Neural progenitor cell (in vitro differentiated cells): Measurements from ENCODE around the gene RHOC. TPM values are rescaled to one million over a fixed set of nuclear protein-coding genes. Genes with fewer than 3 reads are reported as not detected.

Experiments
- DNase-seq: peaks from one replicate; pipeline ENCODE4 v3.0.0-alpha.2; 2016; ENCODE audit warnings: low spot score
- H2AFZ ChIP-seq: fragments of 200-600 bp; sonication (generic); replicated peaks from 2 replicates; pipeline ENCODE4 v1.6.1; 2016; ENCODE audit warnings: antibody characterized with exemption
- H3F3A ChIP-seq: fragments of 200-600 bp; sonication (generic); 2 replicates; pipeline ENCODE4 v1.6.1; 2016; ENCODE audit warnings: antibody characterized with exemption, low read depth
- H3K27ac ChIP-seq: fragments of 200-600 bp; sonication (generic); 2 replicates; pipeline ENCODE4 v1.5.1; 2016; ENCODE audit warnings: mild to moderate bottlenecking
- H3K27me3 ChIP-seq: fragments of 200-600 bp; sonication (generic); 2 replicates; pipeline ENCODE4 v1.6.1; 2016; ENCODE audit warnings: mild to moderate bottlenecking, moderate library complexity
- H3K36me3 ChIP-seq: fragments of 200-600 bp; sonication (generic); 2 replicates; pipeline ENCODE4 v1.5.1; 2016
- H3K4me1 ChIP-seq: fragments of 200-600 bp; sonication (generic); 2 replicates; pipeline ENCODE4 v1.6.1; 2016; ENCODE audit warnings: mixed run types
- H3K4me2 ChIP-seq: fragments of 200-600 bp; sonication (generic); 2 replicates; pipeline ENCODE4 v1.6.1; 2016
- H3K4me3 ChIP-seq: fragments of 200-600 bp; sonication (generic); 2 replicates; pipeline ENCODE4 v1.5.1; 2016
- H3K79me2 ChIP-seq: fragments of 200-600 bp; sonication (generic); 2 replicates; pipeline ENCODE4 v1.6.1; 2016; ENCODE audit warnings: low read depth
- H3K9ac ChIP-seq: fragments of 200-600 bp; sonication (generic); 2 replicates; pipeline ENCODE4 v1.6.1; 2016
- H3K9me3 ChIP-seq: fragments of 200-600 bp; sonication (generic); 2 replicates; pipeline ENCODE4 v1.5.1; 2016; ENCODE audit warnings: low read depth
- H4K20me1 ChIP-seq: fragments of 200-600 bp; sonication (generic); 2 replicates; pipeline ENCODE4 v1.6.1; 2016; ENCODE audit warnings: low read depth
- H3K27ac Mint-ChIP-seq: 3 replicates; pipeline ENCODE4 v1.8.0; 2021; ENCODE audit warnings: mixed read lengths
- H3K27me3 Mint-ChIP-seq: 2 replicates; pipeline ENCODE4 v1.8.0; 2022; ENCODE audit warnings: low read depth, mild to moderate bottlenecking, inconsistent platforms, moderate library complexity, mixed read lengths; ENCODE audit not compliant: insufficient read depth
- H3K36me3 Mint-ChIP-seq: 3 replicates; pipeline ENCODE4 v1.8.0; 2021; ENCODE audit warnings: mixed read lengths
- H3K4me1 Mint-ChIP-seq: 3 replicates; pipeline ENCODE4 v1.8.0; 2021; ENCODE audit warnings: mixed read lengths
- H3K4me3 Mint-ChIP-seq: 3 replicates; pipeline ENCODE4 v1.8.0; 2021; ENCODE audit warnings: mild to moderate bottlenecking, moderate library complexity, mixed read lengths
- H3K9me3 Mint-ChIP-seq: 3 replicates; pipeline ENCODE4 v1.8.0; 2020; ENCODE audit warnings: mixed read lengths
- EZH2 ChIP-seq: fragments of 200-600 bp; sonication (generic); IDR thresholded peaks from 2 replicates; pipeline ENCODE4 v1.6.1; 2017; ENCODE audit warnings: antibody characterized with exemption, mild to moderate bottlenecking, moderate library complexity
- EZH2phosphoT487 ChIP-seq: fragments of 200-600 bp; sonication (generic); IDR thresholded peaks from 2 replicates; pipeline ENCODE4 v1.6.1; 2017; ENCODE audit warnings: antibody characterized with exemption
- total RNA-seq: library from RNA; depleted of rRNA; stranded (reverse); fragments of >200 nt; gene quantifications from 2 replicates; pipeline ENCODE4 v1.2.3, GENCODE V29; 2015; ENCODE audit warnings: low replicate concordance
- TF ChIP-seq, protein P1 (sequence below): fragments of 200-600 bp; sonication (generic); IDR thresholded peaks from 2 replicates; pipeline ENCODE4 v1.5.1; 2017; ENCODE audit warnings: antibody characterized with exemption, mild to moderate bottlenecking

Gene RHOC
- total RNA-seq, 1 donor from 2014 or later = 41.8 TPM

DNA sequence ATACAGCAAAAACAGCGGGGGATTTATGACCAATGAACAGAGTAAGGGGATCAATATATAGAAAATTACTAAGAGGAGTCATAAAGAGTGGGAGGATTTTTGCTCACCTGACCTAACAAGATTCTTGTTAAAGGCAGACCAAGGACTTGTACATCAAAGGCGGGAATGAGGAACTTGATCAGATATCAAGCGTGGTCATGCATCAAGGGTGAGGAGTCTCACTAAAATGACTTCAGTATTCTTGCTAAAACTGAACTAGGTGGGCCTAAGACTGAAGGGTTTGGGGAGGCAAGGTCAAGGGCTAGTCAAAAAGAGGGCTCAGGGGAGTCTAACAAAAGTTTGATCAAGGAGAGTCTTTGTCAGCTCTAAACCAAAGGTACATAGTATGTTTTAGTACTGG, 30.4 kb downstream of the RHOC start:
- peaks cover 33% of the 10 kb centered on the region for H3K4me1 Mint-ChIP-seq
- Histone ChIP-seq H2AFZ (no peak overlapping the region), H3K79me2 (peaks cover 49% of the 10 kb centered on the region), H3K27ac (no peak overlapping the region), H3F3A (peaks cover 37% of the 10 kb centered on the region), H3K9ac (no peak overlapping the region), H3K36me3 (no peaks in the 10 kb centered on the region), H3K4me2 (peak overlapping the region; percentile 94), H3K9me3 (no peaks in the 10 kb centered on the region), H3K4me1 (peaks cover 32% of the 10 kb centered on the region), H3K27me3 (no peaks in the 10 kb centered on the region), H3K4me3 (peak overlapping the region; percentile 81), H4K20me1 (peaks cover 18% of the 10 kb centered on the region)
- peaks cover 3% of the 10 kb centered on the region for H3K27me3 Mint-ChIP-seq
- peaks cover 12% of the 10 kb centered on the region for H3K9me3 Mint-ChIP-seq
- peak overlapping the region; percentile 87 for H3K4me3 Mint-ChIP-seq
- H3K27ac Mint-ChIP-seq = no peak overlapping the region
- TF ChIP-seq EZH2 = no peak
- no peak for TF ChIP-seq EZH2phosphoT487
- TF ChIP-seq, protein P1, sequence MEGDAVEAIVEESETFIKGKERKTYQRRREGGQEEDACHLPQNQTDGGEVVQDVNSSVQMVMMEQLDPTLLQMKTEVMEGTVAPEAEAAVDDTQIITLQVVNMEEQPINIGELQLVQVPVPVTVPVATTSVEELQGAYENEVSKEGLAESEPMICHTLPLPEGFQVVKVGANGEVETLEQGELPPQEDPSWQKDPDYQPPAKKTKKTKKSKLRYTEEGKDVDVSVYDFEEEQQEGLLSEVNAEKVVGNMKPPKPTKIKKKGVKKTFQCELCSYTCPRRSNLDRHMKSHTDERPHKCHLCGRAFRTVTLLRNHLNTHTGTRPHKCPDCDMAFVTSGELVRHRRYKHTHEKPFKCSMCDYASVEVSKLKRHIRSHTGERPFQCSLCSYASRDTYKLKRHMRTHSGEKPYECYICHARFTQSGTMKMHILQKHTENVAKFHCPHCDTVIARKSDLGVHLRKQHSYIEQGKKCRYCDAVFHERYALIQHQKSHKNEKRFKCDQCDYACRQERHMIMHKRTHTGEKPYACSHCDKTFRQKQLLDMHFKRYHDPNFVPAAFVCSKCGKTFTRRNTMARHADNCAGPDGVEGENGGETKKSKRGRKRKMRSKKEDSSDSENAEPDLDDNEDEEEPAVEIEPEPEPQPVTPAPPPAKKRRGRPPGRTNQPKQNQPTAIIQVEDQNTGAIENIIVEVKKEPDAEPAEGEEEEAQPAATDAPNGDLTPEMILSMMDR = no peak
- DNase-seq = no peak
- H3K36me3 Mint-ChIP-seq = peaks cover 31% of the 10 kb centered on the region

DNA sequence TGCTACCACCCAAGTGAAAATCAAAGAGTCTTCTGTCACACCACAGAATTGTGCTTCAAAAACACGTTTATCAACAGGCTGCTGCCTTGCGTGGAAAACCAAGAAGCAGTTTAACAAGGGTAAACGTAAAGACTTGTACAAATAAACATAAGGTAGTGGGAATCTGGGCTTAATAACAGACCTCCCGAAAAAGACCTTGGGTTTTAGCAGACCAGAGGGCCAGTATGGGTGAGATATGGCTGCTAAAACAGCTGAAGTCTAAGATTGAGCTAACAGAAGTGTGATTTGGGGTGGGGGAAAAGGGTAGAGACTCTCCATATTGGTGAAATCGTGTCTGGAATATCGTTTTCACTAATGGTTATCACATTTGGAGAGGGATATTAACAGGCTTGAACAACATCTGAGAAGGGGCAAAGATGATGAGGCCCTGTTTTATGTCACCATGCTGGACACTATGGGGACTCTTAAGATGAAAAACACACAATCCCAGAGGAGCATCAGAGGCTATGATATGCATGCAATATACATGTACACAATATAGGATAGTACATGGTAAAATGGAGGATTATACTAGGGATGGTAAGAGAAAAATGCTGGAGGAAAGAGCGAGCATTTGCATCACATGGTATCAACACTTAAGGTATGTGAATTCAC, 31.1 kb downstream of the RHOC start:
- H3K36me3 Mint-ChIP-seq = peaks cover 33% of the 10 kb centered on the region
- H3K9me3 Mint-ChIP-seq = peaks cover 11% of the 10 kb centered on the region

DNA sequence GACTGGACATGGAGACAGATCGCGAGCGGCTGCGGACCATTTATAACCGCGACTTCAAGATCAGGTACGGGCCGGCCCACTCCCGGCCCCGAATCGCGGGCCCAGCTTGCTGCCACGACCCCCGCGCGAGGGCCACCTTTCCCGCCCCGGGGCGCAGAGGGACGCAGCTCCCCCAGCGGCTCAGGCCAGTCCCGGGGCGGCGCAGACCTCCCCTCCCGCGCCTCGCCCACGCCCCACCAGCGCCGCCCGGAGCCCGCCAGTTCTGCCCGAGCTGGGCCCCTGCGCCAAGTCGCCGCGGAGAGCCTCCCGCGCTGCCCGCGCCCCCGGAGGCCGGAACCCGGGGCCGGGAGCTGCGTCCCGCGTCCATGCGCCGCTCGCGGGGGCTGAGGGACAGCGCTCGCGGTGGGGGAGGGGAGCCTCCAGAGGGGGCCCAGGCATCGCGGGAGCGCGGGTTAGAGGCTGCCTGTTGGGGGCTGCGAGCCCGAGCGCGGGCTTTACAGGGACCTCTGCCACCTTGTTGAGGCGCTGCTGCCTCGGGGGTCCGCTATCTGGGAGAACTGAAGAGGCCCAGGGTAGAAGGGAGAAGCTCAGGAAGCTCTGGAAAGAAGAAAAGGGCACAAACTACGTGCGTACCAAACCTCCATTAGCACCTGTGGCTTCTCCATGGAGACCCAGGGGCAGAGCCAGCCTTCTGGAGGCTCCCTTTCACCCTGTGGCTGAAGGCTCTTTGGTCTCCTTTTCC, 31.8 kb downstream of the RHOC start:
- Mint-ChIP-seq H3K9me3 (peaks cover 8% of the 10 kb centered on the region), H3K36me3 (peaks cover 37% of the 10 kb centered on the region), H3K4me1 (peaks cover 33% of the 10 kb centered on the region), H3K27ac (peak overlapping the region; percentile 97), H3K4me3 (peak overlapping the region; percentile 96), H3K27me3 (peaks cover 3% of the 10 kb centered on the region)
- peaks cover 38% of the 10 kb centered on the region for H3F3A ChIP-seq
- H3K27me3 ChIP-seq = no peaks in the 10 kb centered on the region
- H4K20me1 ChIP-seq = peaks cover 18% of the 10 kb centered on the region
- TF ChIP-seq EZH2 = no peak
- TF ChIP-seq, protein P1 = peak; percentile 34
- DNase-seq = peak; percentile 85
- H3K4me2 ChIP-seq = peak overlapping the region; percentile 94
- H3K27ac ChIP-seq = peak overlapping the region; percentile 88
- H3K9ac ChIP-seq = peak overlapping the region; percentile 66
- peak overlapping the region; percentile 93 for H2AFZ ChIP-seq
- H3K4me3 ChIP-seq = peak overlapping the region; percentile 81
- H3K79me2 ChIP-seq = peaks cover 48% of the 10 kb centered on the region
- H3K36me3 ChIP-seq = peaks cover 5% of the 10 kb centered on the region
- no peaks in the 10 kb centered on the region for H3K9me3 ChIP-seq
- H3K4me1 ChIP-seq = peaks cover 32% of the 10 kb centered on the region

More for the DNA sequence above, 31.1 kb downstream of the RHOC start:
- peaks cover 18% of the 10 kb centered on the region for H4K20me1 ChIP-seq
- peaks cover 2% of the 10 kb centered on the region for H3K36me3 ChIP-seq
- Mint-ChIP-seq H3K27me3 (peaks cover 3% of the 10 kb centered on the region), H3K4me1 (peaks cover 33% of the 10 kb centered on the region), H3K4me3 (peak overlapping the region; percentile 87), H3K27ac (no peak overlapping the region)
- no peaks in the 10 kb centered on the region for H3K9me3 ChIP-seq
- no peak overlapping the region for H3K27ac ChIP-seq
- no peak for DNase-seq
- H3F3A ChIP-seq = peaks cover 38% of the 10 kb centered on the region
- H3K4me1 ChIP-seq = peaks cover 32% of the 10 kb centered on the region
- H2AFZ ChIP-seq = peak overlapping the region; percentile 93
- peak overlapping the region; percentile 94 for H3K4me2 ChIP-seq
- H3K79me2 ChIP-seq = peaks cover 49% of the 10 kb centered on the region
- TF ChIP-seq EZH2 (no peak), EZH2phosphoT487 (no peak)
- TF ChIP-seq, protein P1 = no peak
- peak overlapping the region; percentile 81 for H3K4me3 ChIP-seq
- H3K9ac ChIP-seq = peak overlapping the region; percentile 66
- no peaks in the 10 kb centered on the region for H3K27me3 ChIP-seq
